Gastroesophageal sphincter (tissue), 4 donors: ENCODE results near the gene PODXL2. TPM values are rescaled to one million over a fixed set of nuclear protein-coding genes. Genes with fewer than 3 reads are reported as not detected.
A peak's percentile ranks its signal among the peaks of the same experiment; 100 is the strongest.

Experiments
- ATAC-seq: fragments of 150-250 bp; one replicate; pipeline ENCODE4 v1.9.1; 2016; ENCODE audit warnings: mild to moderate bottlenecking, moderate library complexity
- H3K27ac ChIP-seq, 4 donors: fragments of 200-600 bp; sonication (generic) in 3 of 4; 1 replicate in 3 of 4; 2 replicates in 1 of 4; pipeline ENCODE4 v1.5.1; 2016 to 2019
- H3K27me3 ChIP-seq: fragments of 200-600 bp; sonication (generic); one replicate; pipeline ENCODE4 v1.5.1; 2019
- H3K36me3 ChIP-seq, 2 donors: fragments of 200-600 bp; sonication (generic); one replicate each; pipeline ENCODE4 v1.5.1; 2019; ENCODE audit warnings: control low read depth in 1 of 2
- H3K4me1 ChIP-seq, 3 donors: fragments of 200-600 bp; sonication (generic); 1 replicate in 2 of 3; 2 replicates in 1 of 3; pipeline ENCODE4 v1.5.1; 2016 to 2019; ENCODE audit warnings: control low read depth in 2 of 3
- H3K4me3 ChIP-seq, 2 donors: fragments of 200-600 bp; sonication (generic); one replicate each; pipeline ENCODE4 v1.5.1; 2019; ENCODE audit warnings: mild to moderate bottlenecking in 1 of 2, moderate library complexity in 1 of 2
- H3K9me3 ChIP-seq, 3 donors: fragments of 200-600 bp; sonication (generic); one replicate each; pipeline ENCODE4 v1.5.1; 2017 to 2019; ENCODE audit warnings: control low read depth in 2 of 3
- CTCF ChIP-seq, 4 experiments: fragments of 200-600 bp in 2 of 4; fragments of 450-650 bp in 2 of 4; sonication (generic) in 1 of 4; IDR thresholded peaks; one replicate each; pipeline ENCODE4 v1.5.1; 2017 to 2019; ENCODE audit warnings: antibody characterized with exemption in 4 of 4, mild to moderate bottlenecking in 2 of 4, moderate library complexity in 2 of 4
- EP300 ChIP-seq: sonication (generic); formaldehyde crosslinking; IDR thresholded peaks from one replicate; pipeline ENCODE4 v1.6.1; 2017; ENCODE audit warnings: antibody characterized with exemption, mild to moderate bottlenecking
- POLR2A ChIP-seq, 2 donors: fragments of 450-650 bp; IDR thresholded peaks; one replicate each; pipeline ENCODE4 v1.6.1; 2017; ENCODE audit warnings: antibody characterized with exemption in 2 of 2, mild to moderate bottlenecking in 2 of 2, moderate library complexity in 1 of 2
- POLR2AphosphoS5 ChIP-seq: sonication (generic); formaldehyde crosslinking; IDR thresholded peaks from one replicate; pipeline ENCODE4 v1.6.1; 2017; ENCODE audit warnings: antibody characterized with exemption
- WGBS, 2 donors: methylation state at CpG; one replicate each; pipeline ENCODE4 v1.1.5; 2018; ENCODE audit warnings: low coverage in 1 of 2; 5-methylcytosine and 5-hydroxymethylcytosine counted together
- total RNA-seq, 4 donors: library from RNA; depleted of rRNA; stranded (reverse); fragments of >200 nt; gene quantifications; one replicate each; pipeline ENCODE4 v1.1.0, GENCODE V29; 2016

The PODXL2 gene
- total RNA-seq, 4 donors from 2014 or later = 1.9 to 2.8 (median 2.3) TPM

GRCh38 chr3:127718916-127719290 is 89.9 kb downstream of the PODXL2 start:
- Histone ChIP-seq H3K9me3 (no peaks in the 10 kb centered on the region), H3K27ac (no peak overlapping the region), H3K4me1 (peaks cover 0 to 70% (median 16%) of the 10 kb centered on the region in 3 donors), H3K4me3 (no peak overlapping the region), H3K27me3 (no peaks in the 10 kb centered on the region), H3K36me3 (peaks cover 0 to 65% of the 10 kb centered on the region in 2 donors)
- ATAC-seq = no peak
- TF ChIP-seq EP300 (no peak), POLR2AphosphoS5 (no peak), POLR2A (IDR thresholded peaks at IDR 0.05) (no peak)
- WGBS, 2 donors = 60% methylated on average over 1 of the region's 3 CpGs; no CpG with 5 or more reads in 1 of the 2 donors

GRCh38 chr3:127719369-127719768 is 90.4 kb downstream of the PODXL2 start:
- H3K36me3 ChIP-seq = peaks cover 0 to 60% of the 10 kb centered on the region in 2 donors
- TF ChIP-seq POLR2A (IDR thresholded peaks at IDR 0.05) (no peak), POLR2AphosphoS5 (no peak), EP300 (no peak), CTCF (IDR thresholded peaks at IDR 0.05) (no peak)
- H3K27me3 ChIP-seq = no peaks in the 10 kb centered on the region
- peaks cover 0 to 67% (median 16%) of the 10 kb centered on the region in 3 donors for H3K4me1 ChIP-seq
- ATAC-seq = no peak
- no peak overlapping the region for H3K27ac ChIP-seq
- no peaks in the 10 kb centered on the region for H3K9me3 ChIP-seq
- no peak overlapping the region for H3K4me3 ChIP-seq
- WGBS, 2 donors = 67 to 99% methylated on average over 1 to 8 of the region's 8 CpGs

GRCh38 chr3:127720161-127720823 is 91.3 kb downstream of the PODXL2 start:
- Histone ChIP-seq H3K27me3 (no peaks in the 10 kb centered on the region), H3K27ac (no peak overlapping the region), H3K4me1 (peaks cover 0 to 58% (median 16%) of the 10 kb centered on the region in 3 donors), H3K4me3 (no peak overlapping the region), H3K9me3 (no peaks in the 10 kb centered on the region), H3K36me3 (peaks cover 0 to 51% of the 10 kb centered on the region in 2 donors)
- WGBS, 2 donors = 93 to 96% methylated on average over 5 to 9 of the region's 15 CpGs
- no peak for ATAC-seq
- no peak for TF ChIP-seq POLR2AphosphoS5
- TF ChIP-seq POLR2A (IDR thresholded peaks at IDR 0.05) = no peak
- TF ChIP-seq EP300 = no peak
- TF ChIP-seq CTCF (IDR thresholded peaks at IDR 0.05) = no peak

- H3K4me3 ChIP-seq = no peak overlapping the region
- ATAC-seq = no peak
- peak overlapping the region in 3 of 4 donors; percentile 38 to 78 (median 67) for H3K27ac ChIP-seq
- peaks cover 0 to 55% (median 16%) of the 10 kb centered on the region in 3 donors for H3K4me1 ChIP-seq
- peaks cover 0 to 41% of the 10 kb centered on the region in 2 donors for H3K36me3 ChIP-seq
- WGBS, 2 donors = 80 to 86% methylated on average over 4 to 7 of the region's 17 CpGs
- H3K27me3 ChIP-seq = no peaks in the 10 kb centered on the region
- TF ChIP-seq EP300 = no peak
- no peak for TF ChIP-seq CTCF (IDR thresholded peaks at IDR 0.05)
- TF ChIP-seq POLR2AphosphoS5 = no peak
- no peak for TF ChIP-seq POLR2A (IDR thresholded peaks at IDR 0.05)
- no peaks in the 10 kb centered on the region for H3K9me3 ChIP-seq
Measured at GRCh38 chr3:127720985-127721935, 92.3 kb downstream of the PODXL2 start.

GRCh38 chr3:127722091-127722784 is 93.3 kb downstream of the PODXL2 start:
- 43 to 44% methylated on average over 4 to 7 of the region's 13 CpGs for WGBS, 2 donors
- ATAC-seq = no peak
- Histone ChIP-seq H3K27ac (peak overlapping the region in 3 of 4 donors; percentile 38 to 78 (median 67)), H3K27me3 (no peaks in the 10 kb centered on the region), H3K4me1 (peaks cover 0 to 53% (median 16%) of the 10 kb centered on the region in 3 donors), H3K4me3 (no peak overlapping the region), H3K9me3 (no peaks in the 10 kb centered on the region), H3K36me3 (peaks cover 0 to 33% of the 10 kb centered on the region in 2 donors)
- no peak for TF ChIP-seq POLR2AphosphoS5
- TF ChIP-seq POLR2A (IDR thresholded peaks at IDR 0.05) = no peak
- TF ChIP-seq CTCF (IDR thresholded peaks at IDR 0.05) = no peak
- TF ChIP-seq EP300 = no peak
